A549 (cell line): ENCODE measurements around the gene H19. TPM values are rescaled to one million over a fixed set of nuclear protein-coding genes. Genes with fewer than 3 reads are reported as not detected.
A peak's percentile ranks its signal among the peaks of the same experiment; 100 is the strongest.

Experiments used
- ATAC-seq, 2 experiments: fragments of 200-7000 bp in 1 of 2; fragments of >200 bp in 1 of 2; cut with Nextera tagmentation in 1 of 2; cut with Tn5 transposase in 1 of 2; 3 replicates each; pipeline versions ENCODE4 v1.8.0 to v1.9.1; 2018 to 2020; ENCODE audit warnings: mild to moderate bottlenecking in 1 of 2, moderate library complexity in 1 of 2
- CTCF ChIA-PET: fragments of 300-600 bp; sonication (Branson Sonifier 250); formaldehyde crosslinking; extraction: SDS; loops from one replicate; lab custom pipeline; 2021; ENCODE audit warnings: antibody characterized with exemption, inconsistent platforms; lab: Yijun Ruan, JAX
- POLR2A ChIA-PET: fragments of 350-600 bp; formaldehyde crosslinking; extraction: SDS; loops from one replicate; lab custom pipeline; 2021; ENCODE audit warnings: antibody characterized with exemption, inconsistent platforms; lab: Yijun Ruan, JAX
- DNase-seq, 2 experiments: peaks; one replicate each; pipeline versions ENCODE4 v3.0.0 to v3.0.0-alpha.2; 2011 to 2016; ENCODE audit warnings: low read depth in 1 of 2, low spot score in 1 of 2
- FAIRE-seq: peaks from 2 replicates; lab custom pipeline; 2011; peaks lifted over from hg19 to GRCh38; lab: Jason Lieb, UNC
- H3K27ac ChIP-seq, 2 experiments: fragments of >200 bp; sonication (Bioruptor Twin); formaldehyde crosslinking; 3 replicates each; pipeline ENCODE4 v1.5.1; 2016 to 2017
- H3K4me1 ChIP-seq: fragments of >200 bp; sonication (Bioruptor Twin); formaldehyde crosslinking; 3 replicates; pipeline ENCODE4 v1.6.1; 2016
- H3K4me2 ChIP-seq: fragments of >200 bp; sonication (Bioruptor Twin); formaldehyde crosslinking; 3 replicates; pipeline ENCODE4 v1.6.1; 2016
- H3K4me3 ChIP-seq: fragments of >200 bp; sonication (Bioruptor Twin); formaldehyde crosslinking; 3 replicates; pipeline ENCODE4 v1.5.1; 2016
- H3K9me3 ChIP-seq: fragments of >200 bp; sonication (Bioruptor Twin); formaldehyde crosslinking; 3 replicates; pipeline ENCODE4 v1.6.1; 2016
- BCL3 ChIP-seq: fragments of >200 bp; sonication (Bioruptor Twin); formaldehyde crosslinking; IDR thresholded peaks from 3 replicates; pipeline ENCODE4 v1.6.1; 2016
- CBX2 ChIP-seq: fragments of 200-600 bp; sonication (generic); IDR thresholded peaks from 2 replicates; pipeline ENCODE4 v1.6.1; 2016; ENCODE audit warnings: low read depth, mild to moderate bottlenecking, borderline replicate concordance
- CEBPB ChIP-seq, 2 experiments: fragments of >200 bp in 1 of 2; sonication (Bioruptor Twin) in 1 of 2; formaldehyde crosslinking in 1 of 2; IDR thresholded peaks; 2 replicates each; pipeline ENCODE4 v1.6.1; 2012 to 2016
- CHD2 ChIP-seq: fragments of 150-350 bp; IDR thresholded peaks from 2 replicates; pipeline ENCODE4 v1.6.1; 2014; ENCODE audit warnings: low read length; ENCODE audit not compliant: partially characterized antibody
- CTCF ChIP-seq: fragments of >200 bp; sonication (Bioruptor Twin); formaldehyde crosslinking; IDR thresholded peaks from 3 replicates; pipeline ENCODE4 v1.5.1; 2016
- EHMT2 ChIP-seq: fragments of 200-600 bp; sonication (generic); IDR thresholded peaks from 2 replicates; pipeline ENCODE4 v1.6.1; 2016; ENCODE audit warnings: antibody characterized with exemption, low read depth, mild to moderate bottlenecking, moderate library complexity
- ELK1 ChIP-seq: fragments of 150-350 bp; IDR thresholded peaks from 2 replicates; pipeline ENCODE4 v1.6.1; 2014; ENCODE audit warnings: low read depth, mild to moderate bottlenecking, low read length
- ESRRA ChIP-seq: fragments of 150-350 bp; IDR thresholded peaks from 2 replicates; pipeline ENCODE4 v1.6.1; 2014; ENCODE audit warnings: mild to moderate bottlenecking, low read length, borderline replicate concordance
- FOXS1 ChIP-seq: fragments of 250-450 bp; sonication (Bioruptor Pico); IDR thresholded peaks from 2 replicates; pipeline ENCODE4 v1.5.0; 2020; ENCODE audit warnings: mild to moderate bottlenecking, moderate library complexity
- HDAC2 ChIP-seq: fragments of 200-600 bp; sonication (generic); IDR thresholded peaks from 2 replicates; pipeline ENCODE4 v1.6.1; 2016
- HES2 ChIP-seq: fragments of >200 bp; sonication (Bioruptor Twin); formaldehyde crosslinking; IDR thresholded peaks from 2 replicates; pipeline ENCODE4 v1.6.1; 2016
- HOXB5 ChIP-seq: fragments of 250-450 bp; sonication (Bioruptor Pico); IDR thresholded peaks from 2 replicates; pipeline ENCODE4 v1.5.0; 2020; ENCODE audit warnings: mild to moderate bottlenecking, moderate library complexity
- JUNB ChIP-seq: fragments of >200 bp; sonication (Bioruptor Twin); formaldehyde crosslinking; IDR thresholded peaks from 2 replicates; pipeline ENCODE4 v1.6.1; 2016
- MAZ ChIP-seq: fragments of 150-350 bp; IDR thresholded peaks from 2 replicates; pipeline ENCODE4 v1.6.1; 2014; ENCODE audit warnings: antibody characterized with exemption, low read depth, low read length, borderline replicate concordance
- PBX3 ChIP-seq: IDR thresholded peaks from 2 replicates; pipeline ENCODE4 v1.6.1; 2012
- PHF8 ChIP-seq: fragments of 200-600 bp; sonication (generic); IDR thresholded peaks from 2 replicates; pipeline ENCODE4 v1.6.1; 2016; ENCODE audit warnings: low read depth, mild to moderate bottlenecking, antibody characterized with exemption, moderate library complexity, borderline replicate concordance
- POLR2A ChIP-seq: IDR thresholded peaks from 2 replicates; pipeline ENCODE4 v1.6.1; 2012; ENCODE audit warnings: mild to moderate bottlenecking, low read length
- RCOR1 ChIP-seq: fragments of 150-350 bp; IDR thresholded peaks from 2 replicates; pipeline ENCODE4 v1.6.1; 2014; ENCODE audit warnings: antibody characterized with exemption, low read length, low read depth
- RFX5 ChIP-seq: fragments of 450-650 bp; IDR thresholded peaks from 2 replicates; pipeline ENCODE4 v1.7.1; 2014; ENCODE audit warnings: antibody characterized with exemption, mild to moderate bottlenecking, moderate library complexity
- RNF2 ChIP-seq: fragments of 200-600 bp; sonication (generic); IDR thresholded peaks from 2 replicates; pipeline ENCODE4 v1.6.1; 2016; ENCODE audit warnings: low read depth, mild to moderate bottlenecking, antibody characterized with exemption, moderate library complexity, borderline replicate concordance
- TP53 ChIP-seq: fragments of 250-450 bp; sonication (Bioruptor Pico); IDR thresholded peaks from 2 replicates; pipeline ENCODE4 v1.5.0; 2021; ENCODE audit warnings: mild to moderate bottlenecking, moderate library complexity
- ZC3H11A ChIP-seq: fragments of 450-650 bp; IDR thresholded peaks from 2 replicates; pipeline ENCODE4 v1.6.1; 2014; ENCODE audit warnings: antibody characterized with exemption, mild to moderate bottlenecking
- ZSCAN20 ChIP-seq: fragments of 250-450 bp; sonication (Bioruptor Pico); IDR thresholded peaks from 2 replicates; pipeline ENCODE4 v1.8.0; 2022; ENCODE audit warnings: mild to moderate bottlenecking, moderate library complexity
- WGBS: methylation state at CpG from one replicate; pipeline ENCODE4 v1.1.6; 2017; ENCODE audit errors: missing lambda C conversion rate; 5-methylcytosine and 5-hydroxymethylcytosine counted together
- polyA plus RNA-seq, 4 experiments: library from polyadenylated mRNA; depleted of rRNA in 3 of 4; stranded (reverse); fragments of >200 nt; fragmentation: RNase III in 1 of 4; extraction: RNeasy Plus Mini Kit Qiagen cat#74134 plus additional on column Dnase treatment in 1 of 4; gene quantifications; 2 replicates in 3 of 4; 3 replicates in 1 of 4; pipeline ENCODE4 v1.2.3, GENCODE V29; 2011 to 2017

The H19 gene
- polyA plus RNA-seq, 2 of the 4 experiments (the other 2 are of a cell fraction): 16.6 to 37.1 TPM

GRCh38 chr11:1959786-1960185 lies 37.9 kb downstream of the H19 start:
- FAIRE-seq: no peak
- POLR2A ChIA-PET: no interaction called here
- Histone ChIP-seq H3K4me3 (no peak overlapping the region), H3K4me2 (no peak overlapping the region), H3K9me3 (no peaks in the 10 kb centered on the region), H3K27ac (no peak overlapping the region), H3K4me1 (no peaks in the 10 kb centered on the region)
- TF ChIP-seq HDAC2 (no peak), EHMT2 (no peak), HES2 (no peak), RFX5 (no peak), TP53 (CRISPR knock-in tag) (no peak), CHD2 (no peak), ESRRA (no peak), POLR2A (no peak), ZC3H11A (no peak), JUNB (no peak), CEBPB (IDR thresholded peaks at IDR 0.05) (no peak), MAZ (no peak), RNF2 (no peak), RCOR1 (no peak), PBX3 (no peak), FOXS1 (CRISPR knock-in tag) (no peak), ZSCAN20 (no peak), PHF8 (no peak)
- no peak for DNase-seq
- CTCF ChIA-PET: interaction anchor here (0.6 to 28.2 kb wide), 8 partner anchors 9 to 307 kb away, joined by 3 to 554 read pairs (median 5); no protein-coding TSS in a partner anchor
- WGBS: 86% methylated on average over 7 of the region's 17 CpGs
- peak in 1 of 2 experiments; percentile 50; a peak in 3 of 6 replicates for ATAC-seq

GRCh38 chr11:1958367-1958766 lies 39.3 kb downstream of the H19 start:
- WGBS: no CpG with 5 or more reads among the region's 18 CpGs
- FAIRE-seq: no peak
- CTCF ChIA-PET: interaction anchor here (0.6 to 28.2 kb wide), 7 partner anchors 9 to 306 kb away, joined by 3 to 554 read pairs (median 3); no protein-coding TSS in a partner anchor

GRCh38 chr11:1953489-1954266 lies 44.0 kb downstream of the H19 start:
- ChIA-PET CTCF (interaction anchor here (0.6 to 28.2 kb wide), 25 partner anchors 8 to 1850 kb away, joined by 3 to 554 read pairs (median 8); partner anchors contain the start of gene H19), POLR2A (no interaction called here)
- H3K9me3 ChIP-seq: no peaks in the 10 kb centered on the region
- DNase-seq: no peak
- ATAC-seq: peak; percentile 86 to 95
- 52% methylated on average over 8 of the region's 23 CpGs for WGBS
- H3K27ac ChIP-seq: no peak overlapping the region
- H3K4me1 ChIP-seq: no peaks in the 10 kb centered on the region
- H3K4me2 ChIP-seq: no peak overlapping the region
- H3K4me3 ChIP-seq: no peak overlapping the region
- FAIRE-seq: no peak
- TF ChIP-seq ELK1: no peak
- TF ChIP-seq CTCF: peak; percentile 22; the same call in 2 of the 3 replicates
- TF ChIP-seq, all 56 proteins: peak for 1

More at GRCh38 chr11:1958367-1958766, 39.3 kb downstream of the H19 start:
- no peak overlapping the region for H3K4me2 ChIP-seq
- H3K9me3 ChIP-seq: no peaks in the 10 kb centered on the region
- TF ChIP-seq BCL3 (no peak), FOXS1 (CRISPR knock-in tag) (no peak), CBX2 (no peak), HOXB5 (CRISPR knock-in tag) (no peak)
- no peak overlapping the region for H3K27ac ChIP-seq
- DNase-seq (no peak), ATAC-seq (no peak)
- POLR2A ChIA-PET: no interaction called here
- no peak overlapping the region for H3K4me3 ChIP-seq
- no peaks in the 10 kb centered on the region for H3K4me1 ChIP-seq
